ACC112 (cell line): ENCODE measurements around the gene NLRP1.
A peak's percentile ranks its signal among the peaks of the same experiment; 100 is the strongest.

Experiments
- H2AFZ ChIP-seq: fragments of 200-600 bp; sonication (generic); one replicate; pipeline ENCODE4 v1.6.0; 2017; ENCODE audit warnings: antibody characterized with exemption, low read length; ENCODE audit not compliant: unreplicated experiment
- H3K27ac ChIP-seq: fragments of 200-600 bp; sonication (generic); 2 replicates; pipeline ENCODE4 v1.5.1; 2014; ENCODE audit warnings: low read depth, mild to moderate bottlenecking, antibody characterized with exemption, low read length, moderate library complexity
- H3K27me3 ChIP-seq: fragments of 200-600 bp; sonication (generic); 2 replicates; pipeline ENCODE4 v1.6.1; 2014; ENCODE audit warnings: mild to moderate bottlenecking, antibody characterized with exemption, low read length, moderate library complexity, mixed read lengths; ENCODE audit not compliant: insufficient read depth
- H3K36me3 ChIP-seq: fragments of 200-600 bp; sonication (generic); 2 replicates; pipeline ENCODE4 v1.6.1; 2016; ENCODE audit warnings: mild to moderate bottlenecking, antibody characterized with exemption, low read length, moderate library complexity, mixed read lengths; ENCODE audit not compliant: insufficient read depth
- H3K4me1 ChIP-seq: fragments of 200-600 bp; sonication (generic); one replicate; pipeline ENCODE4 v1.6.1; 2016; ENCODE audit warnings: low read length, mixed read lengths; ENCODE audit not compliant: insufficient read depth, unreplicated experiment, control insufficient read depth
- H3K4me3 ChIP-seq: fragments of 200-600 bp; sonication (generic); 2 replicates; pipeline ENCODE4 v1.5.1; 2014; ENCODE audit warnings: mild to moderate bottlenecking, low read depth, low read length
- H3K79me2 ChIP-seq: fragments of 200-600 bp; sonication (generic); one replicate; pipeline ENCODE4 v1.6.0; 2016; ENCODE audit warnings: low read length; ENCODE audit not compliant: control insufficient read depth, unreplicated experiment, insufficient read depth

NLRP1 gene

DNA sequence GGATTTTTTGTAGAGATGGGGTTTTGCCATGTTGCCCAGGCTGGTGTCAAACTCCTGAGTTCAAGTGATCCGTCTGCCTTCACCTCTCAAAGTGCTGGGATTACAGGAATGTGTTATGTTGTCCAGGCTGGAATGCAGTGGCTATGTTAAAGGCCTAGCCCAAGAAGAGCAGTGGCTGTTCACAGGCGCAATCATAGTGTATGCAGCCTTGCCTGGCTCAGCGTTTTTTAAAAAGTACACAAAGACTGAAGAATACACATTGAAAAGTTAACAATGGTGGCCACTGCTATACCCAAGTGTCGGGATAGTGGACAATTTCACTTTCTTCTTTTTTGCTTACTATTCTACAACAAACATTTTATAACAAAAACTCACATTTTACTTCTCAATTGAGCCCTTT, 105.3 kb downstream of the NLRP1 start:
- Histone ChIP-seq H2AFZ (no peak overlapping the region), H3K27me3 (no peaks in the 10 kb centered on the region), H3K36me3 (peaks cover 70% of the 10 kb centered on the region), H3K79me2 (peaks cover 15% of the 10 kb centered on the region), H3K4me3 (no peak overlapping the region), H3K4me1 (no peaks in the 10 kb centered on the region), H3K27ac (no peak overlapping the region)

DNA sequence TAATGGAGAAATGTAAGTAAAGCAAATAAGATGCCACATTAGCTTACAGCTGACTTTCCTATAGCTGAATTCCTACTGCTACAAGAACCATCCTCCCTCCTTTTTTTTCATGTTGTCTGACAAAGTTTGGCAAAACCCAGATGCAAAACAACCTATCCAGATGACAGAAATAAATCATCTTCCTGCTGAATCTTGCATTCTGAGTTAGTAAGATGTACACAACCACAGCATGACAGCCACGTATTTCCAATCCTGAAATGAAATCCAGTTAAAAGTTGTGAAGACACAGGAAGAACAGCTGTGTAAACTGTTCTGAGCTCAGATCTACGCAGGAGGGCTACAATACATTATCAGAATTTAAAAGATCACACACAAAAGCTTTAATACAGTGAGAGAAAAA, 110.4 kb downstream of the NLRP1 start:
- no peaks in the 10 kb centered on the region for H3K4me1 ChIP-seq
- H3K36me3 ChIP-seq = peaks cover 39% of the 10 kb centered on the region
- no peak overlapping the region for H3K4me3 ChIP-seq
- H3K27ac ChIP-seq = no peak overlapping the region
- no peaks in the 10 kb centered on the region for H3K27me3 ChIP-seq
- no peak overlapping the region for H2AFZ ChIP-seq
- H3K79me2 ChIP-seq = no peaks in the 10 kb centered on the region

DNA sequence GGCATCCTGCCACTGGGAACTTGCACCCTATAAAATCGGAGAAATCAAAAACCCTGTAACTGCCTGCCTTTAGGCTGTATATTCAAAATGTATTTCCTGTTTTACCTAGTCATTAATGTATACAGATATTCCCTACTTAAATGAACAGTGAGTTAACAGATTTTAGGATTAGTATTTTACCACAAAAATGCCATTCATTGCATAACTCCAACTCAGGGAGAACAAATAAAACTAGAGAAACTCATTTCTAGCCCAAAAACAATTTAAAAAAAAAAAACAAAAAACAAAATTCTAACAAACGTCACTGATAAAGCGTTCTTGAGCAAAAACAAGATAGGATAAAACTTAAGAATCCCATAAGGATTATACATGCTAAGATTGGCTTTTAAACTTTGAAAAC, 111.8 kb downstream of the NLRP1 start:
- Histone ChIP-seq H3K4me3 (no peak overlapping the region), H3K36me3 (peaks cover 25% of the 10 kb centered on the region), H3K4me1 (no peaks in the 10 kb centered on the region), H3K27me3 (no peaks in the 10 kb centered on the region), H2AFZ (no peak overlapping the region), H3K79me2 (peaks cover 11% of the 10 kb centered on the region), H3K27ac (no peak overlapping the region)

DNA sequence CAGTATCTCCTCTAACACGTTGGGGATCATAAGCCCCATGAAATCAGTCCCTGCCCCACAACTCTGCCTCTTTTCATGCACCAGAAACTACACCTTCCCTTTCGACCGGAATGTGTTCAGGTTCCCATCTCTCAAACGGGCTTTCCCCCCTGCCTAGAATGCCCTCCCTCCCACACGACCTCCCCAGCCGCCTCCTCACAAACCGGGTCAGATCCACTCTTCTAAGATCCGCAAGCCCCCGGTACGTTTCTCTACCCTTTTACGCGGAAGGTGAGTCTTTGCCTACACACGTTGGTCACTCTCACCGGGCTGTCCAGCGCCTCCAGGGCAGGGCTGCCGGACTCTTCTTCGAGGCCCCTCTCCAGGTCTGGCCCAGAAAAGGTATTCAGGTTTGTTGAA, 116.2 kb downstream of the NLRP1 start:
- H3K27me3 ChIP-seq = no peaks in the 10 kb centered on the region
- peaks cover 12% of the 10 kb centered on the region for H3K4me1 ChIP-seq
- H3K79me2 ChIP-seq = peaks cover 53% of the 10 kb centered on the region
- H3K27ac ChIP-seq = peak overlapping the region; percentile 21; the same call in 1 of the 2 replicates
- peaks cover 5% of the 10 kb centered on the region; the same call in 1 of the 2 replicates for H3K36me3 ChIP-seq
- peak overlapping the region; percentile 83 for H3K4me3 ChIP-seq
- H2AFZ ChIP-seq = peak overlapping the region; percentile 49

DNA sequence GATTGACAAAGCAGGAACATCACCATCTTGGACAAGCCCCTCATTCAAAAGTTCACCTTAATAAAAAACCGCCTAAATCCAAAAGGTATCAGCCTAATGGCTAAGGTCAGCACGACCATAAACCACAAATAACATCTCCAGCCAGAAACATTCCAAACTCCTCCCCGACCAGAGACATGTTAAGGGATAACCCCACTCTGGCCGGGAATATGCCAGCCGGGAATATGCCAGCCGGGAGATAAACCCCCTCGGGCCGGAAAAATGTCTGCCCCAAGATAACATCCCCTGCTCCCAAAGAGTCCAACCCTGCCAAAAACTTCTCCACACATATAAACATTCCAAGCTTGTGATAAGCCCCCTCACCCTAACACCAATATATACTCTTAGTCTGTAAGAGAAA, 116.9 kb downstream of the NLRP1 start:
- H3K36me3 ChIP-seq = no peaks in the 10 kb centered on the region
- no peaks in the 10 kb centered on the region for H3K27me3 ChIP-seq
- no peak overlapping the region for H3K27ac ChIP-seq
- peak overlapping the region; percentile 23 for H2AFZ ChIP-seq
- peaks cover 59% of the 10 kb centered on the region for H3K79me2 ChIP-seq
- H3K4me1 ChIP-seq = peaks cover 12% of the 10 kb centered on the region
- H3K4me3 ChIP-seq = peak overlapping the region; percentile 83

DNA sequence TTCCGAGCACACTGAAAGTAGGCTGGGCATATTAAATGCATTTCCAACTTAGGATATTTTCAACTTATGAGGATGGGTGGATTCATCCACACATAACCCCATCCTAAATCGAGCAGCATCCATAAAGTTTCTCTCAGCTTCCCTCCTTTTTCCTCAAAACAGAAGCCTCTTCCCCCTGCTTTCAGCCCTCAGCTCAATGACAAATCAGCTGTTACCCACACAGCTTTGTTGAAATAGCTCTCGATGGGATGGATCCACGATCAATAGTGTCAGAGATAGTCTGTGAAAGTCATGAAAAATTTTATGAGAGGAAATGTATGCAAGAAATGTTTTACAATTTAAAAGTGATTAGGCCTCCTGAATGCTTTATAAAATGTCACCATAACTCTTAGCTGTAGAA, 118.0 kb downstream of the NLRP1 start:
- Histone ChIP-seq H2AFZ (no peak overlapping the region), H3K27ac (no peak overlapping the region), H3K79me2 (peaks cover 62% of the 10 kb centered on the region), H3K36me3 (no peaks in the 10 kb centered on the region), H3K27me3 (no peaks in the 10 kb centered on the region), H3K4me3 (peak overlapping the region; percentile 83), H3K4me1 (peaks cover 12% of the 10 kb centered on the region)

DNA sequence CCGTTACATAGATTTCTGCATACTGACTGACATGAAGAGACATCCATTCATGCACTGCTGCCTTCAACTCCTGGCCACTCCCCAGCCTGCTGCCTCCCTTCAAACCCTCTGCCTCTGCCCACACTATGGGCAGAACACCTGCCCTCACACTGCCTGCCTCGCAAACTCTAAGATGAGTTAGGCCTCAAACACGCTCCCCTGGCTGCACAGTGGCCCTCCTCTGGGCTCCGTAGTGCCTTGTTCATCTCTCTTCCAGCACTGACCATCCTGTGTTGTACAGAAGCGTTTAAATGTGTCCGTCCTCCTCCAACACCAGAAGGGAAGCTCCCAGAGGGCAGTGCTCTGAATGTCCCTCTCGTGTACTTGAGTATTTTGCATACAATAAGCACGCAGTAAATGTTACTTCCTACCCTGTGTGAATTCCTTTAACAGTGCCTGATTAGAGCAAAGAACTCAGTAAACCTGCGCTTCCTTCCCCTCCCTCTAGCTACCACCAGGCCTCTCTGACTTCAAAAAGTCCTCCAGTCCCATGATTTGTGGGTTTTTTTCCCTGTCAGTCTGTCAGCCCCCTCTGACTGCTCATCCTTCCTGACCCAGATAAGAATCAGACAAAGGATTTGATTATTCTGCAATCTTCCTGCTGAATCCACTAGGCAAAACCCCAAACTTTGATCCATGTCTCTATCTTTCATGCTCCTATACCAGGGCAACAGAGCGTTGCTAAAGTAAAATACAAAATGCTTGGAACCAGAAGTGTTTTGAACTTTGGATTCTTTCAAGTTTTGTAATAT, 119.4 kb downstream of the NLRP1 start:
- Histone ChIP-seq H3K27me3 (no peaks in the 10 kb centered on the region), H3K4me3 (no peak overlapping the region), H3K27ac (no peak overlapping the region), H3K36me3 (peaks cover 4% of the 10 kb centered on the region; the same call in 1 of the 2 replicates), H3K79me2 (peaks cover 62% of the 10 kb centered on the region), H3K4me1 (peaks cover 12% of the 10 kb centered on the region), H2AFZ (no peak overlapping the region)
